Activated naive CD4-positive, alpha-beta T cell treated with Interleukin-2 at 50 U/mL for 16 hours (primary cell): ENCODE data around the gene CSAG2.
"Not testable (repeated sequence)": the region's sequence is repeated elsewhere in the genome, so short reads cannot be mapped to it uniquely, and the experiment has no call there.

Experiments
- DNase-seq: peaks from one replicate; pipeline ENCODE4 v3.0.0-alpha.2; 2020

CSAG2 gene, protein sequence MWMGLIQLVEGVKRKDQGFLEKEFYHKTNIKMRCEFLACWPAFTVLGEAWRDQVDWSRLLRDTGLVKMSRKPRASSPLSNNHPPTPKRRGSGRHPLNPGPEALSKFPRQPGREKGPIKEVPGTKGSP

GRCh38 chrX:152709173-152709572 is at the start of gene CSAG2:
CSAG2 (minus strand) TSS chrX:152709273; CDS start chrX:152709112, 161 bp downstream.
- not testable (repeated sequence) for DNase-seq

GRCh38 chrX:152754871-152755270 is 45.8 kb upstream of the CSAG2 start:
- DNase-seq = not testable (repeated sequence)

GRCh38 chrX:152753686-152754650 is 44.9 kb upstream of the CSAG2 start, which contains the start of gene MAGEA2:
MAGEA2 (minus strand) TSS chrX:152753842; CDS start chrX:152751363, 2,479 bp downstream.
- DNase-seq = not testable (repeated sequence)

- no peak for DNase-seq
Measured at GRCh38 chrX:152738560-152738959, 29.5 kb upstream of the CSAG2 start.

GRCh38 chrX:152736528-152736927 is 27.5 kb upstream of the CSAG2 start:
- DNase-seq = not testable (repeated sequence)

GRCh38 chrX:152735860-152736511 is 26.9 kb upstream of the CSAG2 start:
- no peak for DNase-seq

- no peak for DNase-seq
Measured at GRCh38 chrX:152735101-152735500, 26.0 kb upstream of the CSAG2 start.

DNA sequence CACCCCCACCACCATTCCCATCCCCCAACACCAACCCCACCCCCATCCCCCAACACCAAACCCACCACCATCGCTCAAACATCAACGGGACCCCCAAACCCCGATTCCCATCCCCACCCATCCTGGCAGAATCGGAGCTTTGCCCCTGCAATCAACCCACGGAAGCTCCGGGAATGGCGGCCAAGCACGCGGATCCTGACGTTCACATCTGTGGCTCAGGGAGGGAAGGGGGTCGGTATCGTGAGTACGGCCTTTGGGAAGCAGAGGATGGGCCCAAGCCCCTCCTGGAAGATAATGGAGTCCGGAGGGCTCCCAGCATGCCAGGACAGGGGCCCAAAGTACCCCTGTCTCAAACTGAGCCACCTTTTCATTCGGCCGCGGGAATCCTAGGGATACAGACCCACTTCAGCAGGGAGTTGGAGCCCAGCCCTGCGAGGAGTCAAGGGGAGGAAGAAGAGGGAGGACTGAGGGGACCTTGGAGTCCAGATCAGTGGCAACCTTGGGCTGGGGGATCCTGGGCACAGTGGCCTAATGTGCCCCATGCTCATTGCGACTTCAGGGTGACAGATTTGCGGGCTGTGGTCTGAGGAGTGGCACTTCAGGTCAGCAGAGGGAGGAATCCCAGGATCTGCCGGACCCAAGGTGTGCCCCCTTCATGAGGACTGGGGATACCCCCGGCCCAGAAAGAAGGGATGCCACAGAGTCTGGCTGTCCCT is 25.2 kb upstream of the CSAG2 start:
- DNase-seq = not testable (repeated sequence)

GRCh38 chrX:152733261-152733975 is 24.3 kb upstream of the CSAG2 start, which contains the start of the genes CSAG1 and MAGEA12:
CSAG1 (minus strand) TSS chrX:152733721; CDS start chrX:152732460, 1,261 bp downstream.
MAGEA12 (plus strand) TSS chrX:152733757; CDS start chrX:152736162, 2,405 bp downstream.
- DNase-seq = no peak

GRCh38 chrX:152725409-152725808 is 16.3 kb upstream of the CSAG2 start:
- no peak for DNase-seq

DNA sequence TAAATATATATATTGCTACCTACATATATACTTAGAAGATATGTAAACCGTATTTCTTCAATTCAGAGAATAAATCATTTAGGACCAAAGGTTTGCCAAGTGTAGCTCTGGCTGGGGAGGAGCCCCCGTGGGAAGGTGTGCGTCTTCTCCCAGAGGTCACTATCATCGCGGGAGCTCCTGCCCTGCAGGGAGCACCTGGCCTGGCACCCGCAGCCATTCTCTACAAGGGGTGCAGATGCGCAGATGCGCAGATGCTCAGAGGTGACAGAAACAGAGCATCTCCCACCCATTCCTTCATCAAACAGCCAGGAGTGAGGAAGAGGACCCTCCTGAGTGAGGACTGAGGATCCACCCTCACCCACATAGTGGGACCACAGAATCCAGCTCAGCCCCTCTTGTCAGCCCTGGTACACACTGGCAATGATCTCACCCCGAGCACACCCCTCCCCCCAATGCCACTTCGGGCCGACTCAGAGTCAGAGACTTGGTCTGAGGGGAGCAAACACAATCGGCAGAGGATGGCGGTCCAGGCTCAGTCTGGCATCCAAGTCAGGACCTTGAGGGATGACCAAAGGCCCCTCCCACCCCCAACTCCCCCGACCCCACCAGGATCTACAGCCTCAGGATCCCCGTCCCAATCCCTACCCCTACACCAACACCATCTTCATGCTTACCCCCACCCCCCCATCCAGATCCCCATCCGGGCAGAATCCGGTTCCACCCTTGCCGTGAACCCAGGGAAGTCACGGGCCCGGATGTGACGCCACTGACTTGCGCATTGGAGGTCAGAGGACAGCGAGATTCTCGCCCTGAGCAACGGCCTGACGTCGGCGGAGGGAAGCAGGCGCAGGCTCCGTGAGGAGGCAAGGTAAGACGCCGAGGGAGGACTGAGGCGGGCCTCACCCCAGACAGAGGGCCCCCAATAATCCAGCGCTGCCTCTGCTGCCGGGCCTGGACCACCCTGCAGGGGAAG is 5.0 kb upstream of the CSAG2 start, which contains the start of gene MAGEA2B:
MAGEA2B (plus strand) TSS at position 814 of the 973 bp plus-strand sequence. CDS start 2,479 bp downstream, outside the sequence.
- not testable (repeated sequence) for DNase-seq

- DNase-seq = not testable (repeated sequence)
Measured at GRCh38 chrX:152713195-152713594, 4.1 kb upstream of the CSAG2 start.

DNA sequence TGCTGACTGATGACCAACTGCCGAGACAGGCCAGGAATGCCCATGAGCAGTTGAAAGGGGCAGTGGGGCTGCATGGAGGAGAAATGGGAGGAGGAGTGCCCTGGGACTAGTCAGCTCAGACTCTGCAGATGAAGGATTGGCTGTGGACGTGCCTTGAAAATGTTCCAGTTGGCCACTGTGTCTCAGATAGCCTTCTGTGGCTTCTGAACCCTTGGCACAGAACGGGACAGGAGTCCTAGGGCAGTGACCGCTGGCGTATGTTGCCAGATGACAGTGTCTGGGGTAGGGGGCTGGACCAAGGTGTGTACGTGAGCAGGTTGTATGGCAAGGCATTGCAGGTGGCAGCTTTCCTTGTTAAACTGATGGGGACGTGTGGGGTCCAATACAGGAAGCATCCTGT is 2.6 kb downstream of the CSAG2 start:
- not testable (repeated sequence) for DNase-seq

- DNase-seq = not testable (repeated sequence)
Measured at GRCh38 chrX:152700390-152700789, 8.7 kb downstream of the CSAG2 start.

DNA sequence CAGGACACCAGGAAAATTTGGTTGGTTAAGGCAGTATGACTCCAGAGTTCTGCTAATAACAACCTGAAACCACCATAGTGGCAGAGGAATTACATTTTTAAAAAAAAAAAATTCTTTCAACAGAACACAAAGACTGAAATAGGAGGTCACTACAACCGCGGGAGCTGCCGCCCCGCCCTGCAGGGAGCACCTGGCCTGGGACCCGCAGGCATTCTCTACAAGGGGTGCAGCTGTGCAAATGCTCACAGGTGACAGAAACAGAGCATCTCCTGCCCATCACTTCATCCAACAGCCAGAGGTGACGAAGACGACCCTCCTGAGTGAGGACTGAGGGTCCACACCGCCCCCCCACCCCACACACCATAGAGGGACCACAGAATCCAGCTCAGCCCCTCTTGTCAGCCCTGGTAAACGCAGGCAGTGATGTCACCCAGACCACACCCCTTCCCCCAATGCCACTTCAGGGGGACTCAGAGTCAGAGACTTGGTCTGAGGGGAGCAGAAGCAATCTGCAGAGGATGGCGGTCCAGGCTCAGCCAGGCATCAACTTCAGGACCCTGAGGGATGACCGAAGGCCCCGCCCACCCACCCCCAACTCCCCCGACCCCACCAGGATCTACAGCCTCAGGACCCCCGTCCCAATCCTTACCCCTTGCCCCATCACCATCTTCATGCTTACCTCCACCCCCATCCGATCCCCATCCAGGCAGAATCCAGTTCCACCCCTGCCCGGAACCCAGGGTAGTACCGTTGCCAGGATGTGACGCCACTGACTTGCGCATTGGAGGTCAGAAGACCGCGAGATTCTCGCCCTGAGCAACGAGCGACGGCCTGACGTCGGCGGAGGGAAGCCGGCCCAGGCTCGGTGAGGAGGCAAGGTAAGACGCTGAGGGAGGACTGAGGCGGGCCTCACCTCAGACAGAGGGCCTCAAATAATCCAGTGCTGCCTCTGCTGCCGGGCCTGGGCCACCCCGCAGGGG is 10.8 kb downstream of the CSAG2 start, which contains the start of gene MAGEA3:
MAGEA3 (plus strand) TSS at position 843 of the 980 bp plus-strand sequence. CDS start 2,039 bp downstream, outside the sequence.
- not testable (repeated sequence) for DNase-seq

GRCh38 chrX:152681012-152681411 is 28.1 kb downstream of the CSAG2 start:
- DNase-seq = not testable (repeated sequence)

DNA sequence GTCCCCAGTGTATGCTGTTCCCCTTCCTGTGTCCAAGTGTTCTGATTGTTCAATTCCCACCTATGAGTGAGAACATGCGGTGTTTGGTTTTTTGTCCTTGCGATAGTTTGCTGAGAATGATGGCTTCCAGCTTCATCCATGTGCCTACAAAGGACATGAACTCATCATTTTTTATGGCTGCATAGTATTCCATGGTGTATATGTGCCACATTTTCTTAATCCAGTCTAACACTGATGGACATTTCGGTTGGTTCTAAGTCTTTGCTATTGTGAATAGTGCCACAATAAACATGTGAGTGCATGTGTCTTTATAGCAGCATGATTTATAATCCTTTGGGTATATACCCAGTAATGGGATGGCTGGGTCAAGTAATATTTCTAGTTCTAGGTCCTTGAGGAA is 34.4 kb downstream of the CSAG2 start:
- DNase-seq = not testable (repeated sequence)

- no peak for DNase-seq
Measured at GRCh38 chrX:152674135-152674534, 34.9 kb downstream of the CSAG2 start.

- DNase-seq = no peak
Measured at GRCh38 chrX:152663086-152663485, 46.0 kb downstream of the CSAG2 start.
